ENCODE measurements around the gene NPIPB6.
"Not testable (repeated sequence)": the region's sequence is repeated elsewhere in the genome, so short reads cannot be mapped to it uniquely, and the experiment has no call there.

NPIPB6 gene

GRCh38 chr16:28338230-28338629 lies 25.1 kb downstream of the NPIPB6 start:
- H3K4me3 ChIP-seq (ENCODE audit: low read depth, low read length); H3K27ac ChIP-seq (ENCODE audit: low read depth, low read length); H3K9me3 ChIP-seq (ENCODE audit: control insufficient read depth, insufficient read depth, low read depth, low read length); H3K4me1 ChIP-seq (ENCODE audit: control insufficient read depth, insufficient read depth, low read length); H3K27me3 ChIP-seq (ENCODE audit: control insufficient read depth, insufficient read depth, low read length); H3K36me3 ChIP-seq (ENCODE audit: control insufficient read depth, insufficient read depth, low read length); H3K9ac ChIP-seq (ENCODE audit: low read length): not testable (repeated sequence)

DNA sequence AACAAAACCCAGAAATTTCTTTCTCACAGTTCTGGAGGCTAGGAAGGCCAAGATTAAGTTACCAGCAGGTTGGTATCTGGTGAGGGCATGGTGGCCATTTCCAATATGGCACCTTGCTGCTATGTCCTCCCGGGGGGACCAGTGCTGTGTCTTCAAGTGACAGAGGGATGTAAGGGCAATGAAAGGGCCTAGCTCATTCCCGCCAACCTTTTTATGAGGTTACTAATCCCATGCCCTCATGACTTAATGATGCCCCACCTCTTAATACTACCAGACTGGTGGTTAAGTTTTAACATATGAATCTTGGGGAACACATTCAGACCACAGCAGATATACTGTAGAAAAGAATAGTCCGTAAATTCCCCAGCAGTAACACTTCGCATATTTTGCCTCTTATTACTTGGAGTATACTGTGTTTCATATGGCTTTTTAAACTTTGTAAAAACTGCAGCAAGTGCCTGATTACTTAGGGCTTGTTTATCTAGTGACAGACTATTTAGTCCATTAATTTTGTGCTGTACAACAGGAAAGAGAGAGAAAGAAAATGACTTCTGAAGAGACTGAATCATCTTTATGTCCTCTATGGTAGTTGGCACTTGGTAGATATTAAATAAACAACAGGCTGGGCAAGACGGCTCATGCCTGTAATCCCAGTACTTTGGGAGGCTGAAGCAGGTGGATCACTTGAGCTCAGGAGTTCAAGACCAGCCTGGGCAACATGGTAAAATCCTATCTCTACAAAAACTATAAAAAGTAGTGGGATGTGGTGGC lies 26.2 kb downstream of the NPIPB6 start:
- H3K27me3 ChIP-seq (ENCODE audit: control insufficient read depth, insufficient read depth, low read length); H3K4me3 ChIP-seq (ENCODE audit: low read depth, low read length); H3K9me3 ChIP-seq (ENCODE audit: control insufficient read depth, insufficient read depth, low read depth, low read length); H3K4me1 ChIP-seq (ENCODE audit: control insufficient read depth, insufficient read depth, low read length); H3K36me3 ChIP-seq (ENCODE audit: control insufficient read depth, insufficient read depth, low read length); H3K9ac ChIP-seq (ENCODE audit: low read length); H3K27ac ChIP-seq (ENCODE audit: low read depth, low read length): not testable (repeated sequence)

- H3K4me3 ChIP-seq (ENCODE audit: low read depth, low read length); H3K4me1 ChIP-seq (ENCODE audit: control insufficient read depth, insufficient read depth, low read length); H3K9ac ChIP-seq (ENCODE audit: low read length); H3K27ac ChIP-seq (ENCODE audit: low read depth, low read length); H3K9me3 ChIP-seq (ENCODE audit: control insufficient read depth, insufficient read depth, low read depth, low read length); H3K27me3 ChIP-seq (ENCODE audit: control insufficient read depth, insufficient read depth, low read length); H3K36me3 ChIP-seq (ENCODE audit: control insufficient read depth, insufficient read depth, low read length): not testable (repeated sequence)
Measured at GRCh38 chr16:28335678-28336077, 27.6 kb downstream of the NPIPB6 start.

- H3K9me3 ChIP-seq (ENCODE audit: control insufficient read depth, insufficient read depth, low read depth, low read length); H3K27ac ChIP-seq (ENCODE audit: low read depth, low read length); H3K36me3 ChIP-seq (ENCODE audit: control insufficient read depth, insufficient read depth, low read length): not testable (repeated sequence)
Measured at GRCh38 chr16:28332632-28333031, 30.7 kb downstream of the NPIPB6 start.

GRCh38 chr16:28330981-28331380 lies 32.3 kb downstream of the NPIPB6 start:
- not testable (repeated sequence) for H3K27ac ChIP-seq (ENCODE audit: low read depth, low read length); H3K4me1 ChIP-seq (ENCODE audit: control insufficient read depth, insufficient read depth, low read length); H3K9me3 ChIP-seq (ENCODE audit: control insufficient read depth, insufficient read depth, low read depth, low read length); H3K4me3 ChIP-seq (ENCODE audit: low read depth, low read length); H3K36me3 ChIP-seq (ENCODE audit: control insufficient read depth, insufficient read depth, low read length); H3K9ac ChIP-seq (ENCODE audit: low read length); H3K27me3 ChIP-seq (ENCODE audit: control insufficient read depth, insufficient read depth, low read length)

More at GRCh38 chr16:28332632-28333031, 30.7 kb downstream of the NPIPB6 start:
- not testable (repeated sequence) for H3K27me3 ChIP-seq (ENCODE audit: control insufficient read depth, insufficient read depth, low read length); H3K4me1 ChIP-seq (ENCODE audit: control insufficient read depth, insufficient read depth, low read length); H3K4me3 ChIP-seq (ENCODE audit: low read depth, low read length); H3K9ac ChIP-seq (ENCODE audit: low read length)

- H3K4me1 ChIP-seq (ENCODE audit: control insufficient read depth, insufficient read depth, low read length); H3K27ac ChIP-seq (ENCODE audit: low read depth, low read length); H3K9ac ChIP-seq (ENCODE audit: low read length): not testable (repeated sequence)
Measured at GRCh38 chr16:28330232-28330631, 33.1 kb downstream of the NPIPB6 start.

DNA sequence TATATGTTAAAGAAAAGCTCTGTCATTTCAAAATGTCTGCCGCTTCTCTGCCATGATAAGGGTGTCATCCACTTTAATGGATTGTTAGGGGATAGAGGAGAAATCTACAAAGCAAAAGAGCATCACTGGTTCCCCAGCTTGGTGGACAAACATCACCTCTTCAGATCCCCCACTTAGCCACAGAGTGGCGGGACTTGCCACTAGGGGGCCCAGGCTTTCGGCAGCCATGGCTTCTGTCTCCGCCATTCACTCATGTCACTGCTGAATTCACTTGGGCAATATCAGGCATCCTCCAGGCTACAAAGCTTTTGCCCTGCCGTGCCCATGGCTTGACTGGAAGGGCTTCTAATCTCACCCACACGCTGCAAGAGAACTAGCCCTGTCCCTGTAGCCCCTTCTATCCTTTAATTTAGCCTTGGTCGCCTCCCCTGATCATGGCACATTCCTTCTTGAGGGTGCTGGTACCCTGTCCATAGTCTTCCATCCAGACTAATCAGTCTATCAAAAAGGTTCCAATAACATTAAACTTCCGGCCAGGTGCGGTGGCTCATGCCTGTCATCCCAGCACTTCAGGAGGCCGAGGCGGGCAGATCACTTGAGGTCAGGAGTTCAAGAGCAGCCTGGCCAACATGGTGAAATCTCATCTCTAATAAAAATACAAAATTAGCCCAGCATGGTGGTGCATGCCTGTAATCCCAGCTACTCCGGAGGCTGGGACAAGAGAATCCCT lies 36.3 kb downstream of the NPIPB6 start:
- Histone ChIP-seq H3K27ac (ENCODE audit: low read depth, low read length) (no peak overlapping the region), H3K27me3 (ENCODE audit: control insufficient read depth, insufficient read depth, low read length) (no peaks in the 10 kb centered on the region), H3K9ac (ENCODE audit: low read length) (no peak overlapping the region), H3K9me3 (ENCODE audit: control insufficient read depth, insufficient read depth, low read depth, low read length) (no peaks in the 10 kb centered on the region), H3K4me3 (ENCODE audit: low read depth, low read length) (no peak overlapping the region), H3K36me3 (ENCODE audit: control insufficient read depth, insufficient read depth, low read length) (no peaks in the 10 kb centered on the region), H3K4me1 (ENCODE audit: control insufficient read depth, insufficient read depth, low read length) (no peaks in the 10 kb centered on the region)

More at GRCh38 chr16:28330232-28330631, 33.1 kb downstream of the NPIPB6 start:
- H3K27me3 ChIP-seq (ENCODE audit: control insufficient read depth, insufficient read depth, low read length); H3K9me3 ChIP-seq (ENCODE audit: control insufficient read depth, insufficient read depth, low read depth, low read length); H3K36me3 ChIP-seq (ENCODE audit: control insufficient read depth, insufficient read depth, low read length); H3K4me3 ChIP-seq (ENCODE audit: low read depth, low read length): not testable (repeated sequence)

DNA sequence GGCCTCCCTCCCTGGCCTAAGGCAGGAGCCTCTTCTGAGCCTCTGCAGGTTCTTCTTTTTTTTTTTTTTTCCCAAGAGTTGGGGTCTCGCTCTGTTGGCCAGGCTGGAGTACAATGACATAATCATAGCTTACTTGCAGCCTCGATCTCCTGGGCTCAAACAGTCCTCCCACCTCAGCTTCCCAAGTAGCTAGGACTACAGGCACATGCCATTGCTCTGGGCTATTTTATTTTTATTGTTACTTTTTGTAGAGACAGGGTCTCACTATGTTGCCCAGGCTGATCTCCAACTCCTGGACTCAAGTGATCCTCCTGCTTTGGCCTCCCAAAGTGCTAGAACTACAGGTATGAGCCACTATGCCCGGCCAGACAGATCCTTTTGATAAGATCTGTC lies 38.4 kb downstream of the NPIPB6 start:
- no peaks in the 10 kb centered on the region for H3K4me1 ChIP-seq (ENCODE audit: control insufficient read depth, insufficient read depth, low read length)
- H3K9ac ChIP-seq (ENCODE audit: low read length) = no peak overlapping the region
- no peak overlapping the region for H3K27ac ChIP-seq (ENCODE audit: low read depth, low read length)
- H3K36me3 ChIP-seq (ENCODE audit: control insufficient read depth, insufficient read depth, low read length) = peaks cover 4% of the 10 kb centered on the region
- H3K27me3 ChIP-seq (ENCODE audit: control insufficient read depth, insufficient read depth, low read length) = no peaks in the 10 kb centered on the region
- no peak overlapping the region for H3K4me3 ChIP-seq (ENCODE audit: low read depth, low read length)
- H3K9me3 ChIP-seq (ENCODE audit: control insufficient read depth, insufficient read depth, low read depth, low read length) = no peaks in the 10 kb centered on the region

- Histone ChIP-seq H3K4me1 (ENCODE audit: control insufficient read depth, insufficient read depth, low read length) (no peaks in the 10 kb centered on the region), H3K9ac (ENCODE audit: low read length) (no peak overlapping the region), H3K4me3 (ENCODE audit: low read depth, low read length) (no peak overlapping the region), H3K27ac (ENCODE audit: low read depth, low read length) (no peak overlapping the region), H3K36me3 (ENCODE audit: control insufficient read depth, insufficient read depth, low read length) (peaks cover 7% of the 10 kb centered on the region), H3K27me3 (ENCODE audit: control insufficient read depth, insufficient read depth, low read length) (no peaks in the 10 kb centered on the region), H3K9me3 (ENCODE audit: control insufficient read depth, insufficient read depth, low read depth, low read length) (no peaks in the 10 kb centered on the region)
Measured at GRCh38 chr16:28324235-28324886, 38.9 kb downstream of the NPIPB6 start.

DNA sequence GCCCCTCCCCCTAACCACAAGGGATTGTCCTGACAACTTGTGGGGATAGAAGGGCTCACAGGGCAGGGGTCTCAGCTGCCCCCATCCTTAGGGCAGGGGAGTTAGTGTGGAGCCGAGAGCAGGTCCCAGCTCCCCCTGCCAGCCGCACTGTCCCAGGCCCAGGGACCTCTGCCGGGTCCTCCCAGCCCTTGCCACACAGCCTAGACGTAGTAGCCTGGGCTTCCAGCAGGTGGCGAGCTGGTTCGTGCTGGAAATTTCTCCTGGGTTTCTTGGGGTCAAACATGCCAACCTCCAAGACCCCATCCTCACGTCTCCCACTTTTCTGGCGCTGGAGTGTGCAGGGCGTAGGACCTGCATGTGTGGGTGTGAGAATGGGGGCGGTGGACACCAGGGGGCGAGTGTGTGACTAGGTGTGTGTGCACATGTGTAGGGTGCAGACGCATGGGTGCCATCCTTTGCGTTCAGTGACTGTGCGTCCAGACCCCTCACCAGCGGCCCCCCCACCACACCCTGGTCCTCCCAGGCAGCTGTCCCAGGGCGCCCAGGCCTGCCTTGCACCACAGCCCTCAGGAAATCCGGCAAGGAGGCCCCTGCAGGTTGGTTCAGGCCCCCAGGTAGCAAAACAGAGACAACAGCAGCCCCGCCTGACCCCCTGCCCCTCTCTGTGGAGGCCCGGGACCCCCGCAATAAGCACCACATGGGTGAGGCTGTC lies 41.5 kb downstream of the NPIPB6 start:
- Histone ChIP-seq H3K9ac (ENCODE audit: low read length) (no peak overlapping the region), H3K36me3 (ENCODE audit: control insufficient read depth, insufficient read depth, low read length) (peaks cover 24% of the 10 kb centered on the region), H3K9me3 (ENCODE audit: control insufficient read depth, insufficient read depth, low read depth, low read length) (no peaks in the 10 kb centered on the region), H3K4me3 (ENCODE audit: low read depth, low read length) (no peak overlapping the region), H3K27ac (ENCODE audit: low read depth, low read length) (no peak overlapping the region), H3K4me1 (ENCODE audit: control insufficient read depth, insufficient read depth, low read length) (no peaks in the 10 kb centered on the region), H3K27me3 (ENCODE audit: control insufficient read depth, insufficient read depth, low read length) (no peaks in the 10 kb centered on the region)

- Histone ChIP-seq H3K4me1 (ENCODE audit: control insufficient read depth, insufficient read depth, low read length) (no peaks in the 10 kb centered on the region), H3K9ac (ENCODE audit: low read length) (no peak overlapping the region), H3K4me3 (ENCODE audit: low read depth, low read length) (no peak overlapping the region), H3K27ac (ENCODE audit: low read depth, low read length) (no peak overlapping the region), H3K36me3 (ENCODE audit: control insufficient read depth, insufficient read depth, low read length) (peaks cover 24% of the 10 kb centered on the region), H3K27me3 (ENCODE audit: control insufficient read depth, insufficient read depth, low read length) (no peaks in the 10 kb centered on the region), H3K9me3 (ENCODE audit: control insufficient read depth, insufficient read depth, low read depth, low read length) (no peaks in the 10 kb centered on the region)
Measured at GRCh38 chr16:28320741-28321140, 42.6 kb downstream of the NPIPB6 start.

All from HUES6 (cell line).